IMR-90 (cell line): ENCODE results near the gene PDE12. TPM values are rescaled to one million over a fixed set of nuclear protein-coding genes. Genes with fewer than 3 reads are reported as not detected.
A peak's percentile ranks its signal among the peaks of the same experiment; 100 is the strongest.

Source experiments
- ATAC-seq: fragments of 200-7000 bp; cut with Tn5 transposase; 2 replicates; pipeline ENCODE4 v1.9.1; 2020; ENCODE audit warnings: low read depth, mild to moderate bottlenecking, moderate library complexity
- BruUV-seq: library from RNA; stranded (reverse); fragments of 400-500 nt; replicated peaks from 2 replicates; lab custom pipeline; 2021; lab: Mats Ljungman, UMichigan
- CTCF ChIA-PET: fragments of 300-600 bp; formaldehyde crosslinking; extraction: SDS; loops from one replicate; lab custom pipeline; 2021; ENCODE audit warnings: antibody characterized with exemption; lab: Yijun Ruan, JAX
- POLR2A ChIA-PET: fragments of 300-600 bp; sonication (Branson Sonifier 250); formaldehyde crosslinking; loops from one replicate; lab custom pipeline; 2022; ENCODE audit warnings: antibody characterized with exemption; ENCODE audit not compliant: unreplicated experiment; lab: Charles Lee
- DNase-seq: peaks from one replicate; pipeline ENCODE4 v3.0.0; 2013
- H2AFZ ChIP-seq: replicated peaks from 2 replicates; pipeline ENCODE3; 2013; ENCODE audit warnings: low read length, mild to moderate bottlenecking; ENCODE audit not compliant: poor library complexity
- H2AK5ac ChIP-seq: 2 replicates; pipeline ENCODE4 v1.6.1; 2013; ENCODE audit warnings: low read depth, low read length, inconsistent platforms
- H2AK9ac ChIP-seq: replicated peaks from 2 replicates; pipeline ENCODE3; 2013; ENCODE audit warnings: mild to moderate bottlenecking, low read depth, low read length, moderate library complexity; ENCODE audit not compliant: poor library complexity
- H2BK120ac ChIP-seq: 2 replicates; pipeline ENCODE4 v1.6.1; 2013; ENCODE audit warnings: low read depth, low read length, inconsistent platforms
- H2BK15ac ChIP-seq: 3 replicates; pipeline ENCODE4 v1.6.1; 2013; ENCODE audit warnings: low read depth, low read length, inconsistent platforms
- H2BK20ac ChIP-seq: 2 replicates; pipeline ENCODE4 v1.6.1; 2013; ENCODE audit warnings: low read depth, mild to moderate bottlenecking, inconsistent platforms, low read length, moderate library complexity
- H2BK5ac ChIP-seq: 2 replicates; pipeline ENCODE4 v1.6.1; 2013; ENCODE audit warnings: mild to moderate bottlenecking, low read depth, low read length, inconsistent platforms; ENCODE audit not compliant: poor library complexity, severe bottlenecking
- H3K14ac ChIP-seq: replicated peaks from 2 replicates; pipeline ENCODE4 v1.6.1; 2013; ENCODE audit warnings: low read depth, low read length, inconsistent platforms
- H3K18ac ChIP-seq: 2 replicates; pipeline ENCODE4 v1.6.1; 2013; ENCODE audit warnings: low read depth, low read length, control low read depth
- H3K23ac ChIP-seq: 2 replicates; pipeline ENCODE4 v1.6.1; 2013; ENCODE audit warnings: low read depth, low read length, inconsistent platforms
- H3K27ac ChIP-seq: 2 replicates; pipeline ENCODE4 v1.5.1; 2013; ENCODE audit warnings: mild to moderate bottlenecking, control low read depth, low read length; ENCODE audit not compliant: insufficient read depth
- H3K27me3 ChIP-seq: 2 replicates; pipeline ENCODE4 v1.6.1; 2013; ENCODE audit warnings: low read length; ENCODE audit not compliant: control insufficient read depth, insufficient read depth
- H3K36me3 ChIP-seq: 2 replicates; pipeline ENCODE4 v1.6.1; 2013; ENCODE audit warnings: low read length, mixed read lengths; ENCODE audit not compliant: control insufficient read depth, insufficient read depth
- H3K4ac ChIP-seq: 2 replicates; pipeline ENCODE4 v1.6.1; 2013; ENCODE audit warnings: low read depth, low read length, inconsistent platforms
- H3K4me1 ChIP-seq: 2 replicates; pipeline ENCODE4 v1.6.1; 2013; ENCODE audit warnings: low read length, mixed read lengths; ENCODE audit not compliant: control insufficient read depth, insufficient read depth
- H3K4me2 ChIP-seq: 2 replicates; pipeline ENCODE4 v1.6.1; 2013; ENCODE audit warnings: low read depth, mild to moderate bottlenecking, control low read depth, low read length, moderate library complexity
- H3K4me3 ChIP-seq: 2 replicates; pipeline ENCODE4 v1.5.1; 2013; ENCODE audit warnings: low read depth, mild to moderate bottlenecking, control low read depth, low read length, moderate library complexity; ENCODE audit not compliant: insufficient read depth
- H3K56ac ChIP-seq: 2 replicates; pipeline ENCODE4 v1.6.1; 2013; ENCODE audit warnings: low read length, inconsistent platforms; ENCODE audit not compliant: insufficient read depth; ENCODE audit errors: extremely low read depth
- H3K79me1 ChIP-seq, 2 experiments: 2 replicates each; pipeline ENCODE4 v1.6.1; 2013; ENCODE audit warnings: low read length in 2 of 2, inconsistent platforms in 1 of 2, low read depth in 1 of 2
- H3K9ac ChIP-seq: 2 replicates; pipeline ENCODE4 v1.6.1; 2013; ENCODE audit warnings: low read depth, low read length, control low read depth
- H3K9me1 ChIP-seq: 2 replicates; pipeline ENCODE4 v1.6.1; 2013; ENCODE audit warnings: low read length, inconsistent platforms; ENCODE audit not compliant: insufficient read depth
- H3K9me3 ChIP-seq: 2 replicates; pipeline ENCODE4 v1.6.1; 2013; ENCODE audit warnings: low read length; ENCODE audit not compliant: control insufficient read depth, insufficient read depth
- H4K20me1 ChIP-seq: 2 replicates; pipeline ENCODE4 v1.6.1; 2013; ENCODE audit warnings: low read length, inconsistent platforms; ENCODE audit not compliant: insufficient read depth
- H4K5ac ChIP-seq: 2 replicates; pipeline ENCODE4 v1.6.1; 2013; ENCODE audit warnings: mild to moderate bottlenecking, low read depth, low read length, control low read depth
- H4K8ac ChIP-seq, 2 experiments: 2 replicates each; pipeline ENCODE4 v1.6.1; 2013; ENCODE audit warnings: low read depth in 2 of 2, low read length in 2 of 2, control low read depth in 1 of 2, inconsistent platforms in 1 of 2
- H4K91ac ChIP-seq: 2 replicates; pipeline ENCODE4 v1.6.1; 2013; ENCODE audit warnings: low read depth, low read length, inconsistent platforms; ENCODE audit not compliant: insufficient read depth
- BHLHE40 ChIP-seq: fragments of 150-350 bp; IDR thresholded peaks from 2 replicates; pipeline ENCODE4 v1.6.1; 2016; ENCODE audit warnings: mild to moderate bottlenecking, low read depth, low read length
- CHD1 ChIP-seq: IDR thresholded peaks from 2 replicates; pipeline ENCODE4 v1.6.1; 2012; ENCODE audit warnings: low read depth, low read length, improper control_type of control experiment
- CTCF ChIP-seq: conservative IDR thresholded peaks from 2 replicates; pipeline ENCODE4 v1.5.1; 2012; ENCODE audit warnings: mild to moderate bottlenecking, low read depth, low read length, improper control_type of control experiment
- ELK1 ChIP-seq: fragments of 150-350 bp; IDR thresholded peaks from 2 replicates; pipeline ENCODE4 v1.6.1; 2016; ENCODE audit warnings: low read depth, mild to moderate bottlenecking, low read length, moderate library complexity, borderline replicate concordance
- FOS ChIP-seq: fragments of 150-350 bp; IDR thresholded peaks from 2 replicates; pipeline ENCODE4 v1.6.1; 2016; ENCODE audit warnings: low read depth, low read length
- MAFK ChIP-seq: IDR thresholded peaks from 2 replicates; pipeline ENCODE4 v1.6.1; 2012; ENCODE audit warnings: low read depth, low read length, improper control_type of control experiment
- MAZ ChIP-seq: IDR thresholded peaks from 2 replicates; pipeline ENCODE4 v1.6.1; 2012; ENCODE audit warnings: low read depth, mild to moderate bottlenecking, low read length, improper control_type of control experiment, moderate library complexity, borderline replicate concordance
- NFE2L2 ChIP-seq: fragments of 150-350 bp; IDR thresholded peaks from 2 replicates; pipeline ENCODE4 v1.6.1; 2016; ENCODE audit warnings: low read depth, mild to moderate bottlenecking, low read length
- POLR2A ChIP-seq: IDR thresholded peaks from 2 replicates; pipeline ENCODE4 v1.6.1; 2012; ENCODE audit warnings: mild to moderate bottlenecking, low read depth, low read length
- RAD21 ChIP-seq: IDR thresholded peaks from 2 replicates; pipeline ENCODE4 v1.6.1; 2012; ENCODE audit warnings: low read length, improper control_type of control experiment
- RCOR1 ChIP-seq: IDR thresholded peaks from 2 replicates; pipeline ENCODE4 v1.6.1; 2012; ENCODE audit warnings: mild to moderate bottlenecking, low read length, improper control_type of control experiment; ENCODE audit not compliant: insufficient replicate concordance
- RFX5 ChIP-seq: IDR thresholded peaks from 2 replicates; pipeline ENCODE4 v1.8.0; 2012; ENCODE audit warnings: low read depth, mild to moderate bottlenecking, low read length, moderate library complexity
- SMC3 ChIP-seq: fragments of 150-350 bp; IDR thresholded peaks from 2 replicates; pipeline ENCODE4 v1.6.1; 2016; ENCODE audit warnings: low read depth, mild to moderate bottlenecking, antibody characterized with exemption, low read length, moderate library complexity
- USF2 ChIP-seq: fragments of 150-350 bp; IDR thresholded peaks from 2 replicates; pipeline ENCODE4 v1.6.1; 2017; ENCODE audit warnings: mild to moderate bottlenecking, antibody characterized with exemption, low read length, low read depth
- WGBS, 2 experiments: methylation state at CpG; one replicate each; pipeline versions ENCODE4 v1.1.5 to v1.1.7; 2013; ENCODE audit warnings: missing lambda C conversion rate in 2 of 2; ENCODE audit not compliant: insufficient read length in 1 of 2; ENCODE audit errors: extremely low coverage in 2 of 2; 5-methylcytosine and 5-hydroxymethylcytosine counted together
- dilution Hi-C: fragments of 300-500 bp; cut with HindIII; formaldehyde crosslinking; loops from one replicate; pipeline ENCODE4 v1.14.3; 2018; ENCODE audit warnings: low sequenced_read_pairs; ENCODE audit not compliant: unreplicated experiment
- in situ Hi-C: fragments of 300-500 bp; cut with MboI; formaldehyde crosslinking; loops from 3 replicates; pipeline ENCODE4 v1.14.3; 2019; ENCODE audit warnings: low sequenced_read_pairs, inconsistent platforms, mixed read lengths
- intact Hi-C: fragments of 100-400 bp; cut with micrococcal nuclease; formaldehyde crosslinking; loops from 2 replicates; pipeline ENCODE4 v1.10.0; 2022
- polyA plus RNA-seq, 3 experiments: library from polyadenylated mRNA; depleted of rRNA; stranded (reverse); fragments of >200 nt; gene quantifications; 2 replicates each; pipeline ENCODE4 v1.2.3, GENCODE V29; 2012; ENCODE audit warnings: low replicate concordance in 1 of 3
- total RNA-seq: library from RNA; depleted of rRNA; stranded (reverse); fragments of >200 nt; gene quantifications from 2 replicates; pipeline ENCODE4 v1.2.3, GENCODE V29; 2012

PDE12 gene
- total and polyA plus RNA-seq, 2 of the 4 experiments (the other 2 are of a cell fraction) = 9.5 to 16.8 TPM

DNA sequence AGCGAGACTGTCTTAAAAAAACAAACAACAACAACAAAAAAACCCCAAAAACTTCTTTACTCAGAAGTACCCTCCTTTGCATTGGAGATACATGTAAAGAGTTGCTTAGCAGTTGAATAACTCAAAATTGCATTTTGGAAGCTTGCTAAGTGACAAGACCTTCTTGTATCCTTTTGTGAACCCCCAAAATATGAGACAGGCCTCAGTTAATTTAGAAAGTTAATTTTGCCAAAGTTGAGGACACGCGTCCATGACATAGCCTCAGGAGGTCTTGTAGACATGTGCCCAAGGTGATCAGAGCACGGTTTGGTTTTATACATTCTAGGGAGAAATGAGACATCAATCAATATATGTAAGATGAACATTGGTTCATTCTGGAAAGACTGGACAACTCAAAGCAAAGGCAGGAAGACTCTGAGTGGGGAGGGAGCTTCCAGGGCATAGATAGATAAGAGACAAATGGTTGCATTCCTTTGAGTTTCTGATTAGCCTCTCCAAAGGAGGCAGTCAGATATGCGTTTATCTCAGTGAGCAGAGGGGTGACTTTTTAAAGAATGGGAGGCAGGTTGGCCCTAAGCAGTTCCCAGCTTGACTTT, 42.8 kb downstream of the PDE12 start:
- Histone ChIP-seq H4K8ac (peak overlapping the region; percentile 80 to 95), H3K14ac (peak overlapping the region; percentile 60), H3K36me3 (peaks cover 1% of the 10 kb centered on the region; the same call in 1 of the 2 replicates), H2BK5ac (peak overlapping the region; percentile 49), H3K4me3 (peak overlapping the region; percentile 57; the same call in 1 of the 2 replicates), H3K4me1 (peaks cover 3% of the 10 kb centered on the region; the same call in 1 of the 2 replicates), H2BK20ac (no peak overlapping the region), H4K20me1 (peaks cover 31% of the 10 kb centered on the region), H2AFZ (no peak overlapping the region), H3K18ac (no peak overlapping the region), H2BK120ac (no peak overlapping the region), H3K27me3 (no peaks in the 10 kb centered on the region), H3K23ac (peak overlapping the region; percentile 60; the same call in 1 of the 2 replicates), H2BK15ac (no peak overlapping the region), H2AK5ac (no peak overlapping the region; the same call in 1 of the 2 replicates), H2AK9ac (no peak overlapping the region), H3K9me3 (no peaks in the 10 kb centered on the region), H4K91ac (peak overlapping the region; percentile 53), H3K9me1 (0 out of 2 replicates have a peak, but pooled peaks cover 4% of the 10 kb centered on the region), H3K9ac (peak overlapping the region; percentile 85; the same call in 1 of the 2 replicates), H4K5ac (peak overlapping the region; percentile 21; the same call in 1 of the 2 replicates), H3K79me1 (peaks cover 5 to 21% of the 10 kb centered on the region in 2 experiments), H3K4ac (peak overlapping the region; percentile 45; the same call in 1 of the 2 replicates), H3K4me2 (peak overlapping the region; percentile 67), H3K56ac (peak overlapping the region; percentile 28; the same call in 1 of the 2 replicates), H3K27ac (peak overlapping the region; percentile 79; the same call in 1 of the 2 replicates)
- intact Hi-C loops = loop anchor here (5.0 kb wide), 1 partner anchor 253 kb away; no protein-coding TSS in a partner anchor
- no peak for ATAC-seq
- no peak for DNase-seq
- WGBS, 2 experiments = 100% methylated on average over 2 of the region's 5 CpGs; no CpG with 5 or more reads in 1 of the 2 experiments
- ChIA-PET CTCF (interaction anchor here (1.0 kb wide), 1 partner anchor 254 kb away, joined by 3 read pairs; no protein-coding TSS in a partner anchor), POLR2A (interaction anchor here (0.6 to 0.7 kb wide), 3 partner anchors 53 to 338 kb away, joined by 3 to 6 read pairs (median 4); no protein-coding TSS in a partner anchor)
- dilution Hi-C loops = no loop called here
- no TSS peak for BruUV-seq
- in situ Hi-C loops = no loop called here
- TF ChIP-seq MAFK = no peak
- TF ChIP-seq CHD1 = no peak
- no peak for TF ChIP-seq POLR2A
- TF ChIP-seq FOS = no peak
- TF ChIP-seq CTCF = no peak
- TF ChIP-seq RAD21 = no peak
- no peak for TF ChIP-seq ELK1
- no peak for TF ChIP-seq RCOR1
- TF ChIP-seq MAZ = no peak
- TF ChIP-seq RFX5 = no peak
- TF ChIP-seq USF2 = no peak
- no peak for TF ChIP-seq SMC3
- TF ChIP-seq NFE2L2 = no peak
- TF ChIP-seq BHLHE40 = no peak
